ENCODE measurements around the gene NIPAL1.

Gene NIPAL1

DNA sequence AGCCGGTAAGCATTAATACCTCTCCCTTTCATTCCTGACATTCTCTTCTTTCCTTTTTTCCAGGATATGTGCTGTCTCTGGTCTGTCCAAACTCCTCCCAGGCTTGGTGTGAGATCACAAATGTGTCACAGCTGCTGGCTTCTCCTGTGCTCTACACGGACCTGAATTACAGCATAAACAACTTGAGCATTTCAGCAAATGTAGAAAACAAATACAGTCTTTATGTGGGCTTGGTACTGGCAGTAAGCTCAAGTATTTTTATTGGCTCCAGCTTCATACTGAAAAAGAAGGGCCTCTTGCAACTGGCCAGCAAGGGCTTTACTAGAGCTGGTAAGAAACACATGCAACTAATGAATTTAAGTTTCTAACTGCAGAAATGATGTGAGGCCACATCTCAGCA, 8.4 kb downstream of the NIPAL1 start:
- peaks cover 6% of the 10 kb centered on the region for H3K9me3 ChIP-seq (ENCODE audit: control insufficient read depth, low read length)
- H3K27ac ChIP-seq (ENCODE audit: low read depth, low read length, severe bottlenecking), result no peak overlapping the region
- peaks cover 18% of the 10 kb centered on the region for H3K36me3 ChIP-seq (ENCODE audit: control insufficient read depth, insufficient read depth, low read length)
- H3K4me1 ChIP-seq (ENCODE audit: control insufficient read depth, insufficient read depth, low read length, poor library complexity, severe bottlenecking), result peaks cover 11% of the 10 kb centered on the region
- 81 to 100% methylated on average over 1 to 2 of the region's 2 CpGs for WGBS, 2 experiments (ENCODE audit: insufficient coverage in 2 of 2)
- no peak overlapping the region for H3K4me3 ChIP-seq (ENCODE audit: extremely low read depth, insufficient read depth, low read length, poor library complexity, severe bottlenecking)

DNA sequence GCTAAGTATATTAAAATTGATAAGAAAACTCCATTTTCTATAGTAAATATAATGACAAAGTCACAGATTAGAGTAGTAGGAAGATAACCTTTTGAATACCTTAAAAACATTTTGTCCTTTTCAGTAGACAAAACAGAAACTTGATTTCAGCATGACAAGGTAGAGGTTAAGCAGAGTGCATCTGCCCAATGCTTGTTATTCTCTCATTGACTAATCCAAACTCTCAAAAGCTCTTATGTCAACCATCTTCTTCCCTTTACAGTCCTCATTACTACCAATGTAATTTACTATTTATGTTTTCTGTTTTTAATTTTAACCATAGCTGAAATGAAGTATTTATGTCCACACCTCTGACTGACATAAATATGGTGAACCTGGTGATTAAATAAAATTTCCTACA, 11.1 kb downstream of the NIPAL1 start:
- Histone ChIP-seq H3K36me3 (ENCODE audit: control insufficient read depth, insufficient read depth, low read length) (peaks cover 18% of the 10 kb centered on the region), H3K27ac (ENCODE audit: low read depth, low read length, severe bottlenecking) (no peak overlapping the region), H3K4me3 (ENCODE audit: extremely low read depth, insufficient read depth, low read length, poor library complexity, severe bottlenecking) (no peak overlapping the region), H3K4me1 (ENCODE audit: control insufficient read depth, insufficient read depth, low read length, poor library complexity, severe bottlenecking) (peaks cover 18% of the 10 kb centered on the region), H3K9me3 (ENCODE audit: control insufficient read depth, low read length) (peaks cover 6% of the 10 kb centered on the region)

DNA sequence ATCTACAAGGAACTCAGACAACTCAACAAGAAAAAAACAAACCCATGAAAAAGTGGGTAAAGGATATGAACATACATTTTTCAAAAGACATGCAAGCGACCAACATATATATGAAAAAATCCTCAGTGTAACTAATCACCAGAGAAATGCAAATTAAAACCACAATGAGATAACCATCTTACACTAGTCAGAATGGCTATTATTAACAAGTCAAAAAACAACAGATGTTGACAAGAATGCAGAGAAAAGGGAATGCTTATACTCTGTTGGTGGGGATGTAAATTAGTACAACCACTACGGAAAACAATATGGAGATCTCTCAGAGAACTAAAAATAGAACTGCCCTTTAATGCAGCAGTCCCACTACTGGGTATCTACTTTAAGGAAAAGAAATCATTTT, 12.1 kb downstream of the NIPAL1 start:
- no CpG with 5 or more reads among the region's 2 CpGs for WGBS, 2 experiments (ENCODE audit: insufficient coverage in 2 of 2)
- Histone ChIP-seq H3K36me3 (ENCODE audit: control insufficient read depth, insufficient read depth, low read length) (peaks cover 18% of the 10 kb centered on the region), H3K4me1 (ENCODE audit: control insufficient read depth, insufficient read depth, low read length, poor library complexity, severe bottlenecking) (peaks cover 18% of the 10 kb centered on the region), H3K4me3 (ENCODE audit: extremely low read depth, insufficient read depth, low read length, poor library complexity, severe bottlenecking) (no peak overlapping the region), H3K27ac (ENCODE audit: low read depth, low read length, severe bottlenecking) (no peak overlapping the region), H3K9me3 (ENCODE audit: control insufficient read depth, low read length) (peaks cover 6% of the 10 kb centered on the region)

DNA sequence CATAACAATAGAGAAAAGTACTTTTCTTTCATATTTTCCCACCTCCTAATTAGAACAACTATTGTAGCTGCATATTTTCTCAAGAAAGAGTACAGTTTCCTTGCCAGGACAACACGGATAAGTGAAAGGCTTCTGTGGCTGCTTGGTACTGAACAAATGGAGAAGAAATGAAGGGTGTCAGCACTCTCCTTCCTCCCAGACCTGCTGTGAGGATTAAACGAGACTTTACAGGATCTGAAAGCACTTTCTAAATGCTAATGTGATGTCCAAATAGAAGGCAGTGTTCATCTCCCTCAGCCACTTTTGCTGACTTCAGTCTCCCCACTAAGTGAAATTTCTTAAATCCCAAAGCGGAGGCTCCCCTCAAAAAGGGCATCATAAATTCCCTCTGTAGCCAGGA, 13.9 kb downstream of the NIPAL1 start:
- Histone ChIP-seq H3K4me1 (ENCODE audit: control insufficient read depth, insufficient read depth, low read length, poor library complexity, severe bottlenecking) (peaks cover 9% of the 10 kb centered on the region), H3K36me3 (ENCODE audit: control insufficient read depth, insufficient read depth, low read length) (peaks cover 17% of the 10 kb centered on the region), H3K9me3 (ENCODE audit: control insufficient read depth, low read length) (peaks cover 6% of the 10 kb centered on the region), H3K4me3 (ENCODE audit: extremely low read depth, insufficient read depth, low read length, poor library complexity, severe bottlenecking) (no peak overlapping the region), H3K27ac (ENCODE audit: low read depth, low read length, severe bottlenecking) (no peak overlapping the region)
- WGBS, 2 experiments (ENCODE audit: insufficient coverage in 2 of 2), result 44 to 50% methylated on average over 1 to 2 of the region's 3 CpGs

DNA sequence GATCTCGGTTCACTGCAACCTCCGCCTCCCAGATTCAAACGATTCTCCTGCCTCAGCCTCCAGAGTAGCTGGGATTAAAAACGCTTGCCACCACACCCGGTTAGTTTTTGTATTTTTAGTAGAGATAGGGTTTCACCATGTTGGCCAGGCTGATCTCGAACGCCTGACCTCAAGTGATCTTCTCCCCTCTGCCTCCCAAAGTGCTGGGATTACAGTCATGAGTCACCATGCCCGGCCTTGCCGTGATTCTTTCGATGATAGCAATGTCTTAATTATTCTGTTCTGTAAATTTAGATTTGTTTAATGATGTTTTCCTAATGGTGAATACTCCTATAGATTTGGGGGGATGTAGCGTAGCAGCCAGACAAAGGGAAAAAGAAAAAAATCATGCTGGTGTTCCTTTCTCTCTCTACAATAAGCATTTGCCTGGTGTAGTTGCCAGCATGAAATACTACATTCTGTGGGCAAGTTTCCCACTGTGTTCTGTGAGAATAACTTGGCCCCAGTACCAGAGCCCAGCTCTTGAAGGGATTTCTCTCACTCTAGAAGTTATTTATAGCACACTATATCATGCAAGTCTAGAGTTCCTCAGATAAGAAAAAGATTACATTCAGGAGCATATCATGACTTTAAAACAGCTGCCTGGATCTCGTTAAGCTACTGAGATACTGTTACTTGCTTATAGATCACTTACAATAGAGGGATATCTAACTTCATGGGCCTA, 15.4 kb downstream of the NIPAL1 start:
- 88 to 91% methylated on average over 8 of the region's 12 CpGs for WGBS, 2 experiments (ENCODE audit: insufficient coverage in 2 of 2)
- H3K9me3 ChIP-seq (ENCODE audit: control insufficient read depth, low read length), result peaks cover 6% of the 10 kb centered on the region
- no peak overlapping the region for H3K4me3 ChIP-seq (ENCODE audit: extremely low read depth, insufficient read depth, low read length, poor library complexity, severe bottlenecking)
- peaks cover 7% of the 10 kb centered on the region for H3K4me1 ChIP-seq (ENCODE audit: control insufficient read depth, insufficient read depth, low read length, poor library complexity, severe bottlenecking)
- H3K36me3 ChIP-seq (ENCODE audit: control insufficient read depth, insufficient read depth, low read length), result peaks cover 8% of the 10 kb centered on the region
- peak overlapping the region; percentile 73 for H3K27ac ChIP-seq (ENCODE audit: low read depth, low read length, severe bottlenecking)

GRCh38 chr4:48032721-48033120, 16.1 kb downstream of the NIPAL1 start:
- Histone ChIP-seq H3K36me3 (ENCODE audit: control insufficient read depth, insufficient read depth, low read length) (peaks cover 7% of the 10 kb centered on the region), H3K4me3 (ENCODE audit: extremely low read depth, insufficient read depth, low read length, poor library complexity, severe bottlenecking) (no peak overlapping the region), H3K27ac (ENCODE audit: low read depth, low read length, severe bottlenecking) (no peak overlapping the region), H3K9me3 (ENCODE audit: control insufficient read depth, low read length) (peaks cover 4% of the 10 kb centered on the region), H3K4me1 (ENCODE audit: control insufficient read depth, insufficient read depth, low read length, poor library complexity, severe bottlenecking) (peaks cover 7% of the 10 kb centered on the region)

GRCh38 chr4:48033412-48033811, 16.8 kb downstream of the NIPAL1 start:
- Histone ChIP-seq H3K9me3 (ENCODE audit: control insufficient read depth, low read length) (no peaks in the 10 kb centered on the region), H3K4me1 (ENCODE audit: control insufficient read depth, insufficient read depth, low read length, poor library complexity, severe bottlenecking) (peaks cover 7% of the 10 kb centered on the region), H3K27ac (ENCODE audit: low read depth, low read length, severe bottlenecking) (no peak overlapping the region), H3K36me3 (ENCODE audit: control insufficient read depth, insufficient read depth, low read length) (peaks cover 7% of the 10 kb centered on the region), H3K4me3 (ENCODE audit: extremely low read depth, insufficient read depth, low read length, poor library complexity, severe bottlenecking) (no peak overlapping the region)

DNA sequence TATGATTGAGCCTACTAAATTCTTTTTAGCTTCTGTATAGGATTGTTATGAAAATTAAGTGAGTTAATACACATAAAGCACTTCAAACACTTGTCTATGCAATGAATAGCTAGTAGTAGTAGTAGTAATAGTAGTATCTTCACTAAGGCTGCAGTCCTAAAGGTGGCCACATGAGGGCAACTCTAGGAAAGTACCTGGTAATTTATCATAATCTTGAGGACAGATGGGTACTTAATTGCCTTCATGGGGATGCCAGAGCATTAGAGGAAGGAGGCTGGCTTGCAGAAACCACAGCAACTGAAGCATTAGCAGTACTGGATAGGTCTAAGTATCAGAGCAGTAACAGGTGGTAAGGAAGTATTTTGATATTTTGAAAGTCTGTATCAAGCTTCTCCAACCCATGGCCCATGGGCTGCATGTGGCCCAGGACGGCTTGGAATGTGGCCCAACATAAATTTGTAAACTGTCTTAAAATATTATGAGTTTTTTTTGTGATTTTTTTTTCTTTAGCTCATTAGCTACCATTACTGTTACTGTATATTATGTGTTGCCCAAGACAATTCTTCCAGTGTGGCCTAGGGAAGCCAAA, 17.3 kb downstream of the NIPAL1 start:
- no CpG with 5 or more reads among the region's 1 CpG for WGBS, 2 experiments (ENCODE audit: insufficient coverage in 2 of 2)
- Histone ChIP-seq H3K9me3 (ENCODE audit: control insufficient read depth, low read length) (no peaks in the 10 kb centered on the region), H3K27ac (ENCODE audit: low read depth, low read length, severe bottlenecking) (no peak overlapping the region), H3K4me1 (ENCODE audit: control insufficient read depth, insufficient read depth, low read length, poor library complexity, severe bottlenecking) (peaks cover 7% of the 10 kb centered on the region), H3K36me3 (ENCODE audit: control insufficient read depth, insufficient read depth, low read length) (peaks cover 5% of the 10 kb centered on the region), H3K4me3 (ENCODE audit: extremely low read depth, insufficient read depth, low read length, poor library complexity, severe bottlenecking) (no peak overlapping the region)

DNA sequence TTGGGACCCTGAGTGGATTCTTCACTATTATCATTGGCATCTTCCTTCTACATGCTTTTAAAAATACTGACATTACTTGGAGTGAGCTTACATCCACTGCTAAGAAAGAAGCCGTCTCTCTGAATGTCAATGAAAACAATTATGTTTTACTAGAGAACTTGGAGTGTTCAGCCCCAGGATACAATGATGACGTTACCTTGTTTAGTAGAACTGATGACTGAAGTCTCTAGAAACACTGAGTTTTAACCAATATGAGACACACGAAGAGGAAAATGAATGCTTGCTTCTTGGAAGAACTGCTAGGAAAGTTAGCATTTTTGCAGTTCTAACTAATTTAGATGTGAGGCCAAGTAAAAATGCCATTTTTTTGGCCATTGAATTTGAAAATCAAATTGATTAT, 19.4 kb downstream of the NIPAL1 start:
- Histone ChIP-seq H3K36me3 (ENCODE audit: control insufficient read depth, insufficient read depth, low read length) (peaks cover 3% of the 10 kb centered on the region), H3K4me3 (ENCODE audit: extremely low read depth, insufficient read depth, low read length, poor library complexity, severe bottlenecking) (no peak overlapping the region), H3K27ac (ENCODE audit: low read depth, low read length, severe bottlenecking) (no peak overlapping the region), H3K4me1 (ENCODE audit: control insufficient read depth, insufficient read depth, low read length, poor library complexity, severe bottlenecking) (peaks cover 7% of the 10 kb centered on the region), H3K9me3 (ENCODE audit: control insufficient read depth, low read length) (no peaks in the 10 kb centered on the region)
- WGBS, 2 experiments (ENCODE audit: insufficient coverage in 2 of 2), result 83 to 100% methylated on average over 2 to 3 of the region's 3 CpGs

- peaks cover 5% of the 10 kb centered on the region for H3K4me1 ChIP-seq (ENCODE audit: control insufficient read depth, insufficient read depth, low read length, poor library complexity, severe bottlenecking)
- no peak overlapping the region for H3K4me3 ChIP-seq (ENCODE audit: extremely low read depth, insufficient read depth, low read length, poor library complexity, severe bottlenecking)
Observed at GRCh38 chr4:48037117-48037462, 20.5 kb downstream of the NIPAL1 start.

GRCh38 chr4:48038666-48039065, 22.1 kb downstream of the NIPAL1 start:
- no peaks in the 10 kb centered on the region for H3K9me3 ChIP-seq (ENCODE audit: control insufficient read depth, low read length)
- H3K4me1 ChIP-seq (ENCODE audit: control insufficient read depth, insufficient read depth, low read length, poor library complexity, severe bottlenecking), result no peaks in the 10 kb centered on the region
- WGBS, 2 experiments (ENCODE audit: insufficient coverage in 2 of 2), result 25 to 45% methylated on average over 2 of the region's 2 CpGs
- peaks cover 3% of the 10 kb centered on the region for H3K36me3 ChIP-seq (ENCODE audit: control insufficient read depth, insufficient read depth, low read length)
- no peak overlapping the region for H3K4me3 ChIP-seq (ENCODE audit: extremely low read depth, insufficient read depth, low read length, poor library complexity, severe bottlenecking)
- H3K27ac ChIP-seq (ENCODE audit: low read depth, low read length, severe bottlenecking), result no peak overlapping the region

More at GRCh38 chr4:48037117-48037462, 20.5 kb downstream of the NIPAL1 start:
- Histone ChIP-seq H3K36me3 (ENCODE audit: control insufficient read depth, insufficient read depth, low read length) (peaks cover 3% of the 10 kb centered on the region), H3K27ac (ENCODE audit: low read depth, low read length, severe bottlenecking) (no peak overlapping the region), H3K9me3 (ENCODE audit: control insufficient read depth, low read length) (no peaks in the 10 kb centered on the region)
- no CpG with 5 or more reads among the region's 2 CpGs for WGBS, 2 experiments (ENCODE audit: insufficient coverage in 2 of 2)
